ENCODE results near the gene LDB3.

DNA sequence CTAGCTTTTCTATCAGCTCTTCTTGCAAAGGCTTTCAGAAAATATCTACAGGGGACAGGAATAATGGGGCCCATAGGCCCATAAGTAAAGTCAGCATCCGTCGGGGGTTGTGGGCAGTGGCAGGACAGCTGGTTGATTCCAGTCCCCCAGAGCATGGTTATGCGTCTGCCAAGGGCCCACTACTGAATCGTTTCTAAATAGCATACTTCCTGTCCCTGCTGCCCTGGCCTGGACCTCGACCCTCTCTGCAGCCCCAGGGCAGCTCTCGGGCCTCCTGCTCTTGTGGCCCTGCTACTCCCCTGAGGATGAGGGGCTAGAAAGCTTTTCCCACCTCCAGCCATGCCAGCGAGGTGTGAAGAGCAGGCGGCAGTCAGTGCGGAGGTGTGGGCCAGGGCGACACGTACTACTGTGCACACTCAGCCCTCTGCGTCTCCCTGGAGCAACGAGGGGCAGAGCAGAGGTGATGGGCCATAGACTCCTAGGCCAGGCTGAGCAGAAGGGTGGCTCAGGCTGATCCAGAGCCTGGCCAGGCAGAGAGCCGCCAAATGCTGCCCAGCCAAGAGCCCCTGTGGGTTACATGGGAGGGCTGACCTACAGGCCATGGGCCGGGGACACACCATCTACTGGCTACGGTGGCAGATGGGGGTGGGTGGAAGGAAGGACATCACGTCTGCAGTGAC is 18.7 kb upstream of the LDB3 start:
- TF ChIP-seq, protein P1, sequence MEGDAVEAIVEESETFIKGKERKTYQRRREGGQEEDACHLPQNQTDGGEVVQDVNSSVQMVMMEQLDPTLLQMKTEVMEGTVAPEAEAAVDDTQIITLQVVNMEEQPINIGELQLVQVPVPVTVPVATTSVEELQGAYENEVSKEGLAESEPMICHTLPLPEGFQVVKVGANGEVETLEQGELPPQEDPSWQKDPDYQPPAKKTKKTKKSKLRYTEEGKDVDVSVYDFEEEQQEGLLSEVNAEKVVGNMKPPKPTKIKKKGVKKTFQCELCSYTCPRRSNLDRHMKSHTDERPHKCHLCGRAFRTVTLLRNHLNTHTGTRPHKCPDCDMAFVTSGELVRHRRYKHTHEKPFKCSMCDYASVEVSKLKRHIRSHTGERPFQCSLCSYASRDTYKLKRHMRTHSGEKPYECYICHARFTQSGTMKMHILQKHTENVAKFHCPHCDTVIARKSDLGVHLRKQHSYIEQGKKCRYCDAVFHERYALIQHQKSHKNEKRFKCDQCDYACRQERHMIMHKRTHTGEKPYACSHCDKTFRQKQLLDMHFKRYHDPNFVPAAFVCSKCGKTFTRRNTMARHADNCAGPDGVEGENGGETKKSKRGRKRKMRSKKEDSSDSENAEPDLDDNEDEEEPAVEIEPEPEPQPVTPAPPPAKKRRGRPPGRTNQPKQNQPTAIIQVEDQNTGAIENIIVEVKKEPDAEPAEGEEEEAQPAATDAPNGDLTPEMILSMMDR (optimal IDR thresholded peaks at IDR 0.05 in 1 of 3, IDR thresholded peaks at IDR 0.05 in 1 of 3, conservative IDR thresholded peaks at IDR 0.05 in 1 of 3; ENCODE audit: extremely low read depth in 1 of 3, insufficient read depth in 2 of 3, low read length in 3 of 3), result no peak
- no peak for TF ChIP-seq EZH2 (IDR thresholded peaks at IDR 0.05; ENCODE audit: low read length)

All from keratinocyte (primary cell).